HFF-Myc (cell line): ENCODE results near the gene C6orf141.

Experiments
- DNase-seq: peaks from one replicate; pipeline ENCODE4 v3.0.0-alpha.2; 2011; ENCODE audit warnings: low read depth; ENCODE audit errors: extremely low read depth
- H3K4me3 ChIP-seq: replicated peaks from 2 replicates; pipeline ENCODE4 v1.5.1; 2011; ENCODE audit warnings: low read depth, mild to moderate bottlenecking, control low read depth, low read length
- CTCF ChIP-seq: IDR thresholded peaks from 2 replicates; pipeline ENCODE4 v1.5.1; 2012; ENCODE audit warnings: mild to moderate bottlenecking, low read depth, low read length, control low read depth; ENCODE audit errors: missing control alignments

C6orf141 gene

DNA sequence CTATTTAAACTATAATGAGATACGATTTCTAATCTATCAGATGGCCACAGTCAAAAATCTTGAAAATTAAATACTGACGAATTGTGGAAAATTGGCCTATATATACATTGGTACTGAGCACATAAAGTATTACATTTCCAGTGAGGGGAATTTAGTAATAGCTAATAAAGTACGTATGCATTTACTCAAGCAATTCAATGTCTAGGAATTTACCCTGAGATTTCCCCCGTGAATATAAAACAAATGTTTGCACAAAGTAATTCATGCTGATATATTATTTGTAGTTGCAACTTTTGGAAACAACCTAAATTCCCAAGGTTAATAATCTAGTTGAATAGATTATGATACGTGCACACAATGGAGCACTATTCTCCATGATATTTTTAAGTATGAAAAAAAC is 14.7 kb upstream of the C6orf141 start:
- H3K4me3 ChIP-seq, result no peak overlapping the region
- no peak for DNase-seq
- TF ChIP-seq CTCF, result no peak

DNA sequence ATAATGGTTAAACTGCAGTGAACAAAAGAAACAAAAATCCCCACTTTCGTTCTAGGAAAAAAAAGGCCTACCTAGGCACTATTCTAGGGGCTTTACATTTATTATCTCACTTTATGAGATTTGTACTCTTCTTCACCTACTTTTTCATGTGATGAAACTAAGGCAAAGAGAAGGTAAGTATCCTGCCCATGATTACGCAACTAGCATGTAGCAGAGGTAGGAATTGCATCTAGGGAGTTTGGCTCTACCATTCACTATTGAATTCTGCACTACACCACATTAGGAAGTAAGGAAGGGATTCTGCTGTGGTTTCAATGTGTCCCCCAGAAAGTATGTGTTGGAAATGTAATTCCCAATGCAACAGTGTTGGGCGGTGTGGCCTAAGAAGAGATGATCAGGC is 11.4 kb upstream of the C6orf141 start:
- no peak for TF ChIP-seq CTCF
- no peak overlapping the region for H3K4me3 ChIP-seq
- no peak for DNase-seq

DNA sequence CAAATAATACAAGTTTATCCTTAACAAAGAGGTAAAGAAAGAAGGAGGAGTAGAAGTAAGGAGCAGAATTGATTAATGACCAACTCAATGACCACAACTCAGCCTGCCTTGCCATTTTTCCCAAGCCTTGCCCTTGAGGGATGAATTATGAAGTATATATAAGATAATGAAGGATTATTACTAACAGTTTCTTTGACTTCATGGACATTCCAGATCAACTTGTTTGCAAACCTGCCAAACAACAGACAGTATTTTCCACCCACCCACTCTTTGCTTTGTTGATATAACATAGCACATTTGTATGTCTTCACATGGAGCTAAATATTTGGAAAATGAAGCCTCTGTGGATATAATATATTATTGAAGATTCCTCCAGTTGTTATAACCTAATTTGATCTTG is 9.9 kb upstream of the C6orf141 start:
- no peak for DNase-seq

DNA sequence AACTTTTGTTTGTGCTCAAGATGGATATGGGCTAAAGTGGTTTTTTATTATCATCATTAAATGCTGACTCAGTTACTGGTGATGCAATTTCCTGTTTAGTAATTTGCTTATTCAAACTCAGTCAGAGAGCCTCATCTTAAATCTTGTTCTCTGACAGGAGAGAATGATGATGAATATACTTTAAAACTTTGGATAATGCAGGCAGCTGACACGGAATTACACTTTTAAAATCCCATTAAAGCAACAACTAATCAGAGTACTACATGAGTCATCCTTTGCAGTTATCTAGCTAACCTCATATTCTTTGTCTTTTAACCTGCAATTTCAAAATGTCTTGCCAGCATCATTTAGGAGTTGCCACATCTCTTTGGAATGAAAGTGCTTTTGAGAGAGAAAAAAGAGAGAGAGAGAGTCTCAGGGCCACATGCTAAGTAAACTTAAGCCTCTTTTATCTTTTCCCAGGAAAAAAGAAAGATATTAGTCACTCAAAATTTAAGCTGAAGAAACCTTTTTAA is 9.2 kb upstream of the C6orf141 start:
- peak; percentile 83 for DNase-seq
- H3K4me3 ChIP-seq, result no peak overlapping the region
- no peak for TF ChIP-seq CTCF

More for the DNA sequence above, 9.9 kb upstream of the C6orf141 start:
- no peak overlapping the region for H3K4me3 ChIP-seq
- TF ChIP-seq CTCF, result no peak

DNA sequence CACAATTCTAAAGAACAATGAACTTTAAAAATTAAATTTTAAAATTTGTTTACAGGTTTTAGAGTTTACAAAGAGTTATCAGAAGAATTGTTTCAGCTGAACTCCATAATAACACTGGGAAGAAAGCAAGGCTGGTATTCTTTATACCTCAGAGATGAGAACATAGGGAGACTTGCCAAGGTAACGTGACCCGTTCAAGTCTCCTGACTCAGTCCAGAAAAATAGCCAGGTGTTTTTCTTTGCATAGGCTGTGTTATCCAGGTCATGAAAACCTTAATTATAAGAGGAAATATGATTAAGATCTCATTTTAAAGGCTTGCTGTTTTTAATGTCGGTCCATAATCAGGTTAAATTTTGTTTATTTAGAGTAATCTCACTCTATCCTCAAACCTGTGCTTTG is 8.5 kb upstream of the C6orf141 start:
- no peak overlapping the region for H3K4me3 ChIP-seq
- TF ChIP-seq CTCF, result no peak
- DNase-seq, result no peak

DNA sequence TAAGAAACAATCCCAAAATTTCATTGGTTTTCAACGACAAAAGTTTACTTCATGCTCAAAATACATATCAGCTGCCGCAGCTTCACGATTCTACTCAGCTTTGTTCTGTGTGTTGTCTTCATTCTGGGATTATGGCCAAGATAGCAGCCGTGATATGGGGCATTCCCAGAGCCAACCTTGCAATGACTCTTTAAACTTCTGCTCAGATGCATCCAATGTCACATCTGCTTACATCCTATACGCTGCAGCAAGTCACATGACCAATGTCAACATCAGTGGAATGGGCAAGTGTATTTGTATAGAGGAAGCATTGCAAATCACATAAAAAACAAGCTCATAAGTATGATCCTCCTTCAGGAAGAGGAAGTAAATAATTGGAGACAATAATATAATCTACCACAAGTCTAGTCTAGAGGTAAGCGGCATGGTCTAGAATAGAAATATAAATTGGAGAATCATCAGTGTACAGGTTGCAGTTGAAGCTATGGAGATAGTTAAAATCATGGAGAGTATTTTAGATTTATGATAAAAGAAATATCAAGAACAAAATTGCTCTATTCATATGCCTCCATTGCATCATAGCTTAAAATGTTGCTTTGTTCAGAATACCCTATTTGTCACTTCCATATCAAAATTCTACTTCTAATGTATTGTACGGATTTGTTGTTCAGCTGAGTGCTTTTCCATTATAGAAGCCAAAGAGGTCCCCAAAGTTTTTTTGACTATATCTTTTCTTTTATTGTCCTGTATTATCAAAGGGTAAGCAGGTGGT is 7.2 kb upstream of the C6orf141 start:
- no peak overlapping the region for H3K4me3 ChIP-seq
- no peak for DNase-seq
- no peak for TF ChIP-seq CTCF
